Measurements from ENCODE around the gene CHST9.
A peak's percentile ranks its signal among the peaks of the same experiment; 100 is the strongest.

The CHST9 gene

DNA sequence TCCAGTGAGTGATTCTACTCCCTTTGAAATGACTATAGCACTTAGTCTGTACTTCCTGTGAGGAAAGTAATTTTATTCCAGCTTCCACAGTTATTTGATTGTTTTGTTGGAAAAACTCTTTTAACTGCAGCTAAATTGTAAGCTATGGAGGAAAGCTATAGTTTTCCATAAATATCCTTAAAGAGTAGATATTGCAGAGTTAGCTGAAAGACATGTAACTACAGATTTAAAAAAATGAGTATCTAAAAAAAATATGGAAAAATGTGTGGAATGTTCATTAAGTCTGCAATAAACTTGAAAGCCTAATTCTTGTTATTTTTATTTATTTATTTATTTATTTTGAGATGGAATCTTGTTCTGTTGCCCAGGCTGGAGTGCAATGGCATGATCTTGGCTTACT lies 262.8 kb downstream of the CHST9 start:
- DNase-seq, result no peak

DNA sequence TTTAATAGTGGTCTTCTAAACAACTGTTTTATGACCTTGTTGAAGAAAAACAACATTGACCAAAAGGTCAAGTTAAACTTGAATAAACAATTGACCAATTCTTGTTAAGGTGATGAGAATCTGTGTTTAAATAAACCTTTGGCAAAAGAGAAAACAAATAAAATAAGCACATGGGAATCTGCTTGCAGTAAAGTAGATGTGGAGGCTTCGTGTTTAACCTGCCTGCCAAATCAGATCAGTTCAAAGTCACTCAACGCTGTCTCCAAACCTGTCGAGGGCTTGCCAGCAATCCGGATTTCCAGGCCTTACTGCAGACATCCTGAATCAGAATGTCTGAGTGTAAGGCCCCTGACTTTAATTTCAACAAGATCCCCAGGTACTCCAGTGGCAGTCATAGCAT lies 264.5 kb downstream of the CHST9 start:
- DNase-seq, result no peak

GRCh38 chr18:26919627-26920026 lies 265.5 kb downstream of the CHST9 start:
- DNase-seq, result no peak

- no peak for DNase-seq
Measured at GRCh38 chr18:26919201-26919600, 265.9 kb downstream of the CHST9 start.

- no peak for DNase-seq
Measured at GRCh38 chr18:26911840-26912239, 273.3 kb downstream of the CHST9 start.

DNA sequence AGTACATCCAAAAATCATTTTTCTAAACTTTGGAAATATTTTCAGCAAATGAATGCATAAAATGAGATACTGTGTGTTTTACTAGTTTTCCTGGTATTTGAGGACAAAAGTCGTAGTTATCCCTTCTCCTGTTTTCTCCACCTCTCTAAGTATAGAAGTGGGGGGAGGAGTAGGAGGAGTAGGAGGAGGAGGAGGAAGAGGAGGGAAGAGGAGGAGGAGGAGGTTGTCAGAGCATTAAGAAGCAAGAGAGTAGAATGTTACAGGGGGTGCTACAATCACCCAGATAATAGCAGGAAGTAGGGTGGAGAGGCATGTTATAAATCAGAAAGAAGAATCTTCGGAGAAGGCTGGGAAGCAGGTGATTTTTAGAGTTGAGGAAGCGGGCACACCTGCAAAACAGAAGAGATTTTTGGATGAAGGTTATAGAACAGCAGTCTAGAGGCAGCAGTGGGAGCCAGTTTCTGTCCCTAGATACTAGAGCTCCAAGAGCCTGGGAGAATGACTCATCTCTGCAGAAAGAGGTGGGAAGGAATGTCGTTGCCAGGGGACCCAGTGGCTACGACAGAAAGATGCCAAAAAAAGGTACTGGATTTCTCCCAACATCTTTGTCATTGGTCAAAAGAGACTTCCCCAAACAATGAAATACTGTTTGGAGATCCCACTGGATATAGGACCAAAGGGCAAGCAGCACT lies 275.4 kb downstream of the CHST9 start:
- DNase-seq, result no peak

- no peak for DNase-seq
Measured at GRCh38 chr18:26908906-26909305, 276.2 kb downstream of the CHST9 start.

DNA sequence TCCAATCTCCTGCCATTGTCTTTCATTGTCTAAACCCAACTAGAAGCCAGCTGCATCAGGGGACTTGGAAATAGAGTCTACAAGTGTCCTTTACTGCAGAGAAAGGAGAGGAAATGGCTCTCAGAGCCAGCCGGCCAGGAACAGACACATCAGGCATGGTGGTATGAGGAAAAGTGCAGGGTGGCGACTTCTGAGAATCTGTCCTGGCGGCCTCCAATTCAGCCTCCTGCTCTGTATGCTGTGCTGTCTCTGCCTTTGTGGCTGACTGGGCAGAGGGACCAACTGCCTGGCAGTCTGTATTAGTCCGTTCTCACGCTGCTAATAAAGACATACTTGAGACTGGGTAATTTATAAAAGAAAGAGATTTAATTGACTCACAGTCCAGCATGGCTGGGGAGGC lies 282.8 kb downstream of the CHST9 start:
- no peak for DNase-seq

GRCh38 chr18:26901020-26901419 lies 284.1 kb downstream of the CHST9 start:
- DNase-seq, result no peak

- no peak for DNase-seq
Measured at GRCh38 chr18:26894426-26894825, 290.7 kb downstream of the CHST9 start.

DNA sequence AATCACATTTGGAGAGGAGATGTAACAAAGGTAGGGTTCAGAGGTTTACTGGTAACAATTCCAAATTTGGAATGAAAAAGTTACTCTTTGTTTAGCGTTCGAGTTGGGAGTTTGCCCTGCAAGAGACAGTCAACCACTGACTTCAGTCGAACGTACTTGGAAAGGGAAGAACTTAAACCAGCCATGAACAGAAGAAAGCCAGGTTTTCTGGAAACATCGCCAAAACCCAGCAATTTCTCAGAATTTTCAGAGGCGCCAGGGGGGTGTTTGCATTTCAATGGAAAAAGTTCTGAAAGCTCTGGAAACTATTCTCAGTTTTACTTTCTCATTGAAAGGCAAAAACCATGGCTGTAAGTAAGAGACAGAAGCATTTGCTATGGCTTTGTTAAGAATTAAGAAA lies 291.1 kb downstream of the CHST9 start:
- no peak for DNase-seq

DNA sequence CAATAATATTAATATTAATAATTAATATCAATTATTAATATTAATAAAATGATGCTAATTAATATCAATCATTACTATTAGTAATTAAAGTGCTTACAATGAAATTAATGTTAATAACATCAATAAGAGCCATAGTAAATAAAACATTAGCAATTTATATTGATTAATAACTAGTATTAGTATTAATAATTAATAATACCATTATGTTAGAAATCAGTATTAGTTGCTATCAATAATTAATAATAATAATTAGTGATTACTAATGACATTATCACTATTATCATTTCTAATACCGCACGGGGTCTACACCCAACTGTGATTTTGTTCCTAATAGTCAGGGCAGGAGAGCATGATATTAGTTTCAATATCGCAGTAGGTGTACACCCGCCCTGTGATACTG lies 296.8 kb downstream of the CHST9 start:
- DNase-seq, result no peak

DNA sequence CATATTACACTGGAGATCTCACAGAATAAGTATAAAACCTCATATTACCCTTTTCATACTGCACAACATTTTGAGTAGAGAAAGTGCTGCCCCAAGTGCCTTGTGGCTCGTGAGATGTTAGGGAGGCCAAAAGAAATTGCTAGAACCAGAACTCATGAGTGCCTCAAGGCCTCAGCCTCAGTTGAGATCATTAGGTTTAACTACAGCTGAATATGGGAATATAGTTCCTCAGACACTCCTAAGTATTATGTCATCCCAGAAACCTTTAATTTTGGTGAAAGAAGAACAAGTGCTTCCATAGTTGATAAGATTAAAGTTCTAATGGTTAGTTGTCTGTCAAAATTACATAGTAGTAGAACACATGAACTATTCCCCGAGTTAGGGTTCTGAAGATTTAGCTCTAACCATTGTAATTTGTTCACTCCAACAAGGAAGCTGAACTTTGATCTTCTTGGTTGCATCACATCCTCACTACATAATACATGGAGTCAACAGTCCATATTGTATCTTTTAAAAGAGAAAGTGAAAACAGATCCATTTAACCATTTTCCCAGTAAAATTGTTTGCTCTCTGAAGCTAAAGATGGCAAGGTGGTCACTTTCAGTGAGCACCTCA lies 310.0 kb downstream of the CHST9 start:
- DNase-seq, result no peak

DNA sequence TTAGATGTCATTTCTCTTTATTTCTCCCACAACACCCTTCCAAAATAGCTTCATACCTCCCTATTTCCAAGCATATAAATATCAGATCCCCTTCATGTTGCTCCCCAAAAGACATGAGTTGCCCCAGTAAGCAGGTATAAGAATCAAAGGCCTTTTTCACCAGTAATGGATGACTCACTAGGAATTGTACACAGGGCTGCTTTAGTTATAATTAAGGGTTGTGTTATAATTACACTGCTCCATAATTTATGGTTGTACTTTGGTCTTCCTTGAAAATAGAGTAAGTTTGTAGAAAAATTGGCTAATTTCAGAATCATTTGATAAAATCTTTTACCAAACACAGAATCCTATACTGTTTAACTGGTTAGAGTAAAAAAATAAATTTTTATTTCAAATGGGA lies 310.8 kb downstream of the CHST9 start:
- no peak for DNase-seq

DNA sequence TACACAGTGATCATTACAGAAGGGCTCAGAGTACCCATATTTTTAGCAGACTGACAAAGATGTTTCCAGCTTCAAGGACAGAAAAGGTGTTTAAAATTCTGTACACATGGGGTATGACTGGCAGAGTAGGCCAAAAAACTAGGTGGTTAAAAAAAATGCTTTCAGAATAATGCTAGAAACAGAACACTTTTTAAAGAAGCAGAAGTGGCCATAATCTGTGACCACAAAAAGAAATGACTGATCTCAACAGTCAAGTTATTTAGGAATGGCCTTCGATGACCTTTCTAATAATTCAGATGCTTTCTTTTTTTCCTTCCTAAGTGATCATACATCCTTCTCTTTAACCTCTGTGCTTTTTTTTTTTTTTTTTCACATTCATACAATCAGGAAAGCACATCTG lies 315.5 kb downstream of the CHST9 start:
- DNase-seq, result no peak

- DNase-seq, result no peak
Measured at GRCh38 chr18:26868968-26869586, 316.0 kb downstream of the CHST9 start.

DNA sequence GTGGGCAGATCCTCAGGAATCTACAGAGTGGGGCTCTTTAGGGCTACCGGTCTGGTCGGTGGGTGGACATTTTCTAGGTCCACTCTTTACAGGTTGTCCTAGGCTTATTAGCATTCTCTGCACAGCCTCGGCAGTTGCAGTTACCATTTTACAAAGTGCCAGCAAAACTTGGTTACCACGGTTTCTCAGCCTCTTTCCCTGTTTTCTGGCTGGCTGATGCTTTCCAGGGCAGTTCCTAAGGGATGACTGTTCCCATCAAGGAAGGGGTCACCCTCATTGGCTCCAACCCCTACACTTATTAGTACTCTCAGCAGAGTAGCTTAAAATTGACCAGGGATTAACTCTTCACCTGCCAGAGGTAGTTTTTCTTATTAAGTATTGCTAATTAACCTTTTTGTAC lies 317.6 kb downstream of the CHST9 start:
- DNase-seq, result no peak

DNA sequence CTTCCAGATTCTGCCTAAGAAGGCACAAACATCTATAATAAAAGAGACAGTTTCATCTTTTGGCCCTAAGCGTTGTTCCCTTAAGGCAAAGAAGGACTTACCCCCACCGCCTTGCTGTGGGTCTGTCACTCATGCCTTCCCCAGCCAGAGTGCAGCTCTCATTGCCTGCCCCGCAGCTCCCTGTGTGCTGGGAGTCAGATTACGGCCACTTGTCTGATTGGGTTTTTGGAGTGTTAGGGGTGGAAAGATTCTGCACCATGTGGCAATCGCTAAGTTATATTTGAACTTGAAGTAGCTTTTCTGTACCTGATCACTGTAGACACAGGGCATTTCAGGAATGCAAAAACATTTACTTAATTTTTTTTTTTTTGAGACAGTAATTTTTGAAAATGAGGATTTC lies 319.6 kb downstream of the CHST9 start, which contains the start of gene AQP4:
TSS of gene AQP4 (minus strand) at position 151 of the 400 bp plus-strand sequence. CDS start at position 133, 18 bp downstream.
- peak; percentile 11 for DNase-seq

DNA sequence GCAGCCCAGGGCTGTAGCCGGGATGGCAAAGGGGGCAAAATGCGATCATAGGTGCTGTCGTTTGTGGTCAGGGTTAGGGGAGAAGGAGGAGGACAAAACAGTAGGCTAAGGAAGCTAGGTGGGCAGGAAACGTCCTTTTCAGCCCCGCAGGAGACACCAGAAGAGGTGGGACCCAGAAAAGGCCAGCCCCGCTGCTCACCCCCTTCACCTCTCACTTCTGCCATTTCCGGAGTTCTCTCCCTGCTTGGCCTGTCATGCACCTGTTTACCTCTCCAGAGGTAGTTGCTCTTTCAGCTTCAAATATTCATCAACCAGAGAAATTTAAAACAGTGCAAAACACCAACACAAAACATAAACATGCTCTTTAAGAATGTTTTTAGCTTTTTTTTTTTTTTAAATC lies 320.4 kb downstream of the CHST9 start:
- no peak for DNase-seq

DNA sequence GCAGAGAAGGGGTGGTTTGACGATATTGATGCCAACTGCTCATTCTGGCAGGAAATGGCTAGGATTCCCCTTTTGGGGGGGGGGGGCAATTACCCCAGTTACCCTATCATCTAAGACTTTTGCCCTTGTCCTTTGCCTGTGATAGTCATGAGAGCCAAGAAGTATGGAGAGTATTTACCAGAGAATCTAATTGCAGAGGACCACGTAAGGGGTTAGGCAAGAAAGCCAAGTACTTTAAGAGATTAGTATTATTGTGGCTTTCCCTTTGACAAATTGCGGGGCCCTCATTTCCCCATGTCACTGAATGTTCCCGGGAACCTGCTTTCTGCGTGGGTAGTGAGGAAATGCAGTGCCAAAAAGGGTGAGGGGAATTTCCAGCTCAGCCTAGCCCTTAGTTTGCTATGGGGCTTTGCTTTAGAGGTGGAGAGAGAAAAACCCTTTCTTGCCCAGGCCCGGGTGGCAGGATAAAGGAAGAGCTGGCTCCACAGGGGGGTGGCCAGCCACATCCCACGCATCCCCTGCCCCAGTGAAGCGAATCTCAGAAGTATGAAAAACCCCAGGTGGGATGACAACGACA lies 321.1 kb downstream of the CHST9 start:
- no peak for DNase-seq

DNA sequence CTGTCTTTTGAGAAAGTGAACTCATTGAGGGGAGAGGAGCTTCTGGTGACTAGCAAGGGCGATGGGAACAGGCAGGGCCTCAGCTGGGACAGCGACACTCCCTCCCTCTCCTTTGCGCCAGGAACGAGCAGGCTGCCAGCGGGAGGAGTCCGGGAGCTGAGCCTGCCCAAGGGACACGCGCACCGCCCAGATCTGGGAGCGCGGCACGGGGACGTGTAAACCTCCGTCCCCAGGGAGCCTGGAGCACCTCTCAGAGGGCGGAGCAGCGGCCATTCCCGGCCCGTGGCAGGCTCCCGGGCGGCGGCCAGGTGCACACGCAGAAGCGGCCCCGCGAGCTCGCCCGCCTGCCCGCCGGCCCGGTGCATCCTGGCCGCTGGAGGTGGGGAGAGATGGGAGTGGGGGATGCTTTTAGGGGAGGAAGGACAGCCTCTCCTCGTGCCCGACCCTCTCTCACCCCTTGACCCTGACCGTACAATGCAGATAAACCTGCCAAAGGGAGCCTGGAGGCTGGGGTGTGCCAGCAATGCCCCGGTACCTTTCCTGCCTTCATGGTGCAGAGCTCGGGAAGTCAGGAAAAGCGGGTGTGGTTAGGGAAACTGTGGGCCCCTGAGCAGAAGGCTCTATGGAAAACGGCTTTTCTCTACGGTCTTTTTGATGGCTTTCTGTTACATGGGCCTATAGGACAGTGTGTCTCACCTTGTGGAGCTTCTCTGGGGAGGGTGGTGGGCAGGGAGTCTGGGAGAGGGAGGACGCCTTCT lies 321.8 kb downstream of the CHST9 start:
- peak; percentile 75 for DNase-seq

DNA sequence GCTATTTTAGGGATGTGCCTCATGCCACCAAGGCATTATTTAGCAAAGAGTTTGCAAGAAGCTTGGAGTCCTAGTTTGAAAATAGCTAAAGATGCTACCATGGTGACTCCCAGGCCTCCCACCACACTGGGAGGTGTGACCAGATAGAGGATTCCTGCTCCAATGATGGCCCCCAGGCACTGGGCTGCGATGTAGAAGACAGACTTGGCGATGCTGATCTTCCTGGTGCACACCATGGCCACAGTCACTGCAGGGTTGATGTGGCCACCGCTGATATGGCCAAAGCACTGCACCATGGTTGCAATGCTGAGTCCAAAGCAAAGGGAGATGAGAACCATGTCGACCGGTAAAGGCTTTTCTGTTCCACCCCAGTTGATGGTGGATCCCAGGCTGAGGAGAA lies 323.0 kb downstream of the CHST9 start:
- no peak for DNase-seq

Measured in NCI-H526 treated with DMSO at 0.1 percent for 48 hours (cell line).